Small intestine (tissue), 7 donors: ENCODE data around the gene C11orf21. TPM values are rescaled to one million over a fixed set of nuclear protein-coding genes. Genes with fewer than 3 reads are reported as not detected.

ENCODE experiments used
- DNase-seq, 2 donors: peaks; one replicate each; pipeline versions ENCODE4 v3.0.0 to v3.0.0-alpha.2; 2013
- FAIRE-seq: peaks from 2 replicates; lab custom pipeline; 2012; peaks lifted over from hg19 to GRCh38; lab: Jason Lieb, UNC
- H3K27ac ChIP-seq, 3 donors: one replicate each; pipeline ENCODE4 v1.5.1; 2013; ENCODE audit warnings: low read length in 2 of 3, mild to moderate bottlenecking in 2 of 3, control low read depth in 1 of 3, inconsistent platforms in 1 of 3, low read depth in 1 of 3, moderate library complexity in 1 of 3
- H3K27me3 ChIP-seq, 3 donors: one replicate each; pipeline ENCODE4 v1.6.1; 2013; ENCODE audit warnings: low read length in 3 of 3, inconsistent platforms in 1 of 3; ENCODE audit not compliant: control insufficient read depth in 3 of 3, insufficient read depth in 3 of 3
- H3K36me3 ChIP-seq, 3 donors: one replicate each; pipeline ENCODE4 v1.6.1; 2013; ENCODE audit warnings: low read length in 3 of 3, inconsistent platforms in 1 of 3, low read depth in 1 of 3, mild to moderate bottlenecking in 1 of 3, moderate library complexity in 1 of 3; ENCODE audit not compliant: control insufficient read depth in 3 of 3, insufficient read depth in 2 of 3
- H3K4me1 ChIP-seq, 3 donors: one replicate each; pipeline ENCODE4 v1.6.1; 2013; ENCODE audit warnings: low read length in 2 of 3, inconsistent platforms in 1 of 3, low read depth in 1 of 3, mild to moderate bottlenecking in 1 of 3, moderate library complexity in 1 of 3; ENCODE audit not compliant: control insufficient read depth in 3 of 3, insufficient read depth in 2 of 3
- H3K4me3 ChIP-seq, 3 donors: one replicate each; pipeline ENCODE4 v1.5.1; 2013; ENCODE audit warnings: low read length in 3 of 3, control low read depth in 1 of 3, inconsistent platforms in 1 of 3, low read depth in 1 of 3, mild to moderate bottlenecking in 1 of 3, moderate library complexity in 1 of 3
- H3K9me3 ChIP-seq, 2 donors: one replicate each; pipeline ENCODE4 v1.6.1; 2013; ENCODE audit warnings: low read depth in 1 of 2, low read length in 1 of 2; ENCODE audit not compliant: control insufficient read depth in 2 of 2, insufficient read depth in 1 of 2
- WGBS, 3 donors: extraction: QIAGEN DNeasy Blood & Tissue Kit; methylation state at CpG; one replicate each; pipeline ENCODE4 v1.1.7; 2013; 5-methylcytosine and 5-hydroxymethylcytosine counted together
- polyA plus RNA-seq, 4 donors: library from polyadenylated mRNA; stranded (reverse) in 3 of 4; unstranded in 1 of 4; fragments of 200-250 nt in 3 of 4; fragments of 120-200 nt in 1 of 4; gene quantifications; one replicate each; pipeline versions ENCODE4 v1.2.1 to v1.2.3, GENCODE V29; 2013
- donor health status: healthy with polysubstance abuse.
- donor health status: control.
- donor health status: control.
- donor health status: Bipolar disorder and iron deficiency.
- donor health status: healthy.

The C11orf21 gene
- polyA plus RNA-seq, 4 donors = 0.22 to 12.2 (median 0.58) TPM; not detected in 1

DNA sequence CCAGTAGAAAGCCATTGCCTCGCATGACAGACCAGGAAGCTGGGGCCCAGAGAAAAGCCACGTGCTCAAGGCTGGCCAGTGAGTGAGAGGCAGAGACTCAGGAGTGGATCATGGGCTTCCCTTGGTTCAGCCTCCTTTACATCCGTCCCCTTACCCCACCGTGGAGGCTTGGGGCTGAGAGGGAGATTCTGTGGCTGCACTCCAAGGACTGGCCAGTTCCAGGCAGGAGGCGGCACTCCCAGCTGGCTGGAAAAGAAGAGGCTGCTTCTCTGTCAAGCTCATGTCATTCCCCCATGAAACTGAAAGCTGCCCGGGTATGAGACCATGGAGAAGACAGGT, 24.7 kb downstream of the C11orf21 start:
- Histone ChIP-seq H3K27ac (no peak overlapping the region), H3K36me3 (no peaks in the 10 kb centered on the region), H3K9me3 (peaks cover 0 to 5% of the 10 kb centered on the region in 2 donors), H3K4me1 (no peaks in the 10 kb centered on the region), H3K27me3 (peaks cover 0 to 10% (median 2%) of the 10 kb centered on the region in 3 donors), H3K4me3 (no peak overlapping the region)
- DNase-seq (no peak), FAIRE-seq (no peak)
- WGBS, 3 donors = 48 to 65% (median 56%) methylated on average over 6 of the region's 6 CpGs

DNA sequence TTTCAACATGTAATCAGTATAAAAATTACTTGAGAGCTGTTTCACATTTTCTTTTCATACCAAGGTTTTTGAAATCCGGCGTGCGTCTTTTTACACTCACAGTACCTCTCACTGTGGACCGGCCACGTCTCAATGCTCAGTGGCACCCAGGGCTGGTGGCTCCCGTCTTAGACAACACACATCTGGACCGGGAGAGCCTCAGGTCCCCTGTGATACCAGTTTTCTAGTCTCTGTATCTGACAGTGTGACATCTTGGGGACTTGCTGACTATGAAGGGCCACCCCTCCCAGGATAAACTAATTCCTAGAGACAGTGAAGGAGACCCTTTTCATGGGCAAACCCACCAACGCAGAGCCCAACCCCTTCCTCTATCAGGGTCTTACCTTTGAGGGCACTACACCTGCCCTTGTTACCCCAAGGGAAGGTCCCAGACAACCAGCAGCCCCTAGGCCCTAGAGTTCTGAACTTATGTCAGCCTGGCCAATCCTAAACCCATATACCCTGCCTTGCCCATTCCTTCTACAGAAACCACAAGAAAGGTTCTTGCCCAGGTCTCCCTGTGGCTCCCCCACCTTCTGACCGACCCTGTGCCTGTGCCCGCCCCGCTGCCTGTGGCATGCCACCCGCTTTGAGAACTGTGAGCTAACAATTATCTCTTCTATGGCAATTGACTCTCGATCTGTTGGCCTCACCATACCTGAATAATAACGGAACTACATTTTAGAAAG, 25.3 kb downstream of the C11orf21 start:
- DNase-seq = no peak
- peaks cover 0 to 5% of the 10 kb centered on the region in 2 donors for H3K9me3 ChIP-seq
- H3K36me3 ChIP-seq = no peaks in the 10 kb centered on the region
- no peak overlapping the region for H3K4me3 ChIP-seq
- H3K27me3 ChIP-seq = peaks cover 0 to 15% (median 2%) of the 10 kb centered on the region in 3 donors
- FAIRE-seq = no peak
- 91 to 93% (median 91%) methylated on average over 14 of the region's 14 CpGs for WGBS, 3 donors
- no peak overlapping the region for H3K27ac ChIP-seq
- H3K4me1 ChIP-seq = no peaks in the 10 kb centered on the region

GRCh38 chr11:2275334-2276279, 26.1 kb downstream of the C11orf21 start:
- H3K4me1 ChIP-seq = peaks cover 0 to 2% (median 0%) of the 10 kb centered on the region in 3 donors
- 90 to 92% (median 92%) methylated on average over 30 of the region's 30 CpGs for WGBS, 3 donors
- peaks cover 0 to 22% (median 5%) of the 10 kb centered on the region in 3 donors for H3K27me3 ChIP-seq
- H3K9me3 ChIP-seq = peaks cover 0 to 5% of the 10 kb centered on the region in 2 donors
- no peak overlapping the region for H3K27ac ChIP-seq
- H3K4me3 ChIP-seq = no peak overlapping the region
- no peaks in the 10 kb centered on the region for H3K36me3 ChIP-seq
- DNase-seq = no peak
- no peak for FAIRE-seq

GRCh38 chr11:2273771-2274170, 27.9 kb downstream of the C11orf21 start:
- Histone ChIP-seq H3K9me3 (peaks cover 0 to 5% of the 10 kb centered on the region in 2 donors), H3K27me3 (peaks cover 0 to 29% (median 5%) of the 10 kb centered on the region in 3 donors), H3K4me1 (peaks cover 0 to 6% (median 0%) of the 10 kb centered on the region in 3 donors), H3K27ac (no peak overlapping the region), H3K36me3 (no peaks in the 10 kb centered on the region), H3K4me3 (no peak overlapping the region)
- FAIRE-seq = no peak
- 78 to 86% (median 83%) methylated on average over 12 of the region's 12 CpGs for WGBS, 3 donors
- no peak for DNase-seq

GRCh38 chr11:2273311-2273710, 28.4 kb downstream of the C11orf21 start:
- WGBS, 3 donors = 85 to 93% (median 90%) methylated on average over 15 of the region's 15 CpGs

DNA sequence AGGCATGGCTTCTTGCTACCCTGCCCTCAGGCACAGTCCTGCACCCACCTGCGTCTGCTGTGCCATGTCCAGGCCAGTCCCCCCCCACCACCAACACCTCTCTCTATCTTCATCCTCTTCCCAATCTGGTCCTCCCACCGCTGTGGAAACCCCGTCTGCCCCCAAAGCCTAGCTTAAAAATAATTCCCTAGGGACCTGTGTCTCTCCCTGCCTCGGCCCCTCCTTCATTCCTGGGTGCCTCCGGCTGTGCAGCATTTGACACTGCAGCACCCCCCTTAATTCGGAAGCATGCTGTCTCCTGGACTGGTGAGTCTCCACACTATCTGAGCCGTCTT, 28.8 kb downstream of the C11orf21 start:
- WGBS, 3 donors = 87 to 95% (median 93%) methylated on average over 7 of the region's 7 CpGs
- no peak for DNase-seq
- no peak overlapping the region for H3K4me3 ChIP-seq

More at GRCh38 chr11:2273311-2273710, 28.4 kb downstream of the C11orf21 start:
- Histone ChIP-seq H3K27me3 (peaks cover 0 to 29% (median 5%) of the 10 kb centered on the region in 3 donors), H3K27ac (no peak overlapping the region), H3K9me3 (peaks cover 0 to 5% of the 10 kb centered on the region in 2 donors), H3K4me1 (peaks cover 0 to 6% (median 1%) of the 10 kb centered on the region in 3 donors), H3K36me3 (peaks cover 0 to 2% (median 0%) of the 10 kb centered on the region in 3 donors), H3K4me3 (no peak overlapping the region)
- DNase-seq (no peak), FAIRE-seq (no peak)

GRCh38 chr11:2272228-2272945, 29.3 kb downstream of the C11orf21 start:
- Histone ChIP-seq H3K4me1 (peaks cover 0 to 6% (median 3%) of the 10 kb centered on the region in 3 donors), H3K4me3 (no peak overlapping the region), H3K36me3 (peaks cover 0 to 12% (median 0%) of the 10 kb centered on the region in 3 donors), H3K27ac (no peak overlapping the region), H3K9me3 (peaks cover 0 to 5% of the 10 kb centered on the region in 2 donors), H3K27me3 (peaks cover 0 to 29% (median 5%) of the 10 kb centered on the region in 3 donors)
- DNase-seq = no peak
- FAIRE-seq = no peak
- 85 to 90% (median 89%) methylated on average over 21 of the region's 21 CpGs for WGBS, 3 donors

More for the DNA sequence above, 28.8 kb downstream of the C11orf21 start:
- peaks cover 0 to 29% (median 5%) of the 10 kb centered on the region in 3 donors for H3K27me3 ChIP-seq
- peaks cover 0 to 6% (median 3%) of the 10 kb centered on the region in 3 donors for H3K4me1 ChIP-seq
- no peak for FAIRE-seq
- H3K36me3 ChIP-seq = peaks cover 0 to 6% (median 0%) of the 10 kb centered on the region in 3 donors
- no peak overlapping the region for H3K27ac ChIP-seq
- H3K9me3 ChIP-seq = peaks cover 0 to 5% of the 10 kb centered on the region in 2 donors
